GM12878 (cell line): ENCODE measurements around the gene DNAH9. TPM values are rescaled to one million over a fixed set of nuclear protein-coding genes. Genes with fewer than 3 reads are reported as not detected.

Experiments
- ATAC-seq: fragments of 200-7000 bp; cut with Tn5 transposase; 3 replicates; pipeline ENCODE4 v1.9.1; 2020; ENCODE audit warnings: mild to moderate bottlenecking, moderate library complexity
- BruUV-seq: library from RNA; stranded (reverse); fragments of 400-500 nt; replicated peaks from 2 replicates; lab custom pipeline; 2021; lab: Mats Ljungman, UMichigan
- CTCF ChIA-PET: fragments of 300-600 bp; sonication (Branson Sonifier 250); formaldehyde crosslinking; extraction: SDS; loops from one replicate; lab custom pipeline; 2021; ENCODE audit warnings: inconsistent platforms; lab: Yijun Ruan, JAX
- POLR2A ChIA-PET: fragments of 350-600 bp; formaldehyde crosslinking; extraction: SDS; loops from one replicate; lab custom pipeline; 2021; ENCODE audit warnings: inconsistent platforms; lab: Charles Lee
- RAD21 ChIA-PET: fragments of 300-600 bp; sonication (Branson Sonifier 250); formaldehyde crosslinking; loops from one replicate; lab custom pipeline; 2023; ENCODE audit warnings: antibody characterized with exemption; ENCODE audit not compliant: unreplicated experiment; lab: Charles Lee
- SMC1A ChIA-PET: fragments of 300-600 bp; sonication (Branson Sonifier 250); formaldehyde crosslinking; loops from one replicate; lab custom pipeline; 2023; ENCODE audit not compliant: unreplicated experiment, uncharacterized antibody; lab: Charles Lee
- DNase-seq: peaks from one replicate; pipeline ENCODE4 v3.0.0-alpha.2; 2011; ENCODE audit warnings: low read depth, low spot score
- FAIRE-seq: peaks from 3 replicates; lab custom pipeline; 2011; peaks lifted over from hg19 to GRCh38; lab: Jason Lieb, UNC
- H2AFZ ChIP-seq: 2 replicates; pipeline ENCODE4 v1.6.0; 2011; ENCODE audit warnings: low read depth, low read length, control low read depth; ENCODE audit not compliant: control insufficient read depth
- H3K27ac ChIP-seq: 2 replicates; pipeline ENCODE4 v1.5.1; 2011; ENCODE audit warnings: control low read depth; ENCODE audit not compliant: control insufficient read depth, insufficient read depth
- H3K27me3 ChIP-seq, 2 experiments: replicated peaks in 1 of 2; 2 replicates each; pipeline versions ENCODE4 v1.6.0 to v1.6.1; 2011; ENCODE audit warnings: low read length in 1 of 2; ENCODE audit not compliant: control insufficient read depth in 2 of 2, insufficient read depth in 2 of 2
- H3K36me3 ChIP-seq, 2 experiments: 2 replicates each; pipeline ENCODE4 v1.5.1; 2011; ENCODE audit warnings: low read length in 1 of 2; ENCODE audit not compliant: control insufficient read depth in 2 of 2, insufficient read depth in 2 of 2
- H3K4me1 ChIP-seq: 2 replicates; pipeline ENCODE4 v1.6.1; 2011; ENCODE audit warnings: mild to moderate bottlenecking, low read length, moderate library complexity, mixed read lengths; ENCODE audit not compliant: control insufficient read depth, insufficient read depth
- H3K4me2 ChIP-seq: 2 replicates; pipeline ENCODE4 v1.6.0; 2011; ENCODE audit warnings: control low read depth; ENCODE audit not compliant: control insufficient read depth, insufficient read depth
- H3K4me3 ChIP-seq: fragments of 200-600 bp; sonication (generic); 2 replicates; pipeline ENCODE4 v1.5.1; 2016
- H3K79me2 ChIP-seq: 2 replicates; pipeline ENCODE4 v1.6.0; 2011; ENCODE audit warnings: low read length; ENCODE audit not compliant: control insufficient read depth, insufficient read depth
- H3K9ac ChIP-seq: 2 replicates; pipeline ENCODE4 v1.8.0; 2011; ENCODE audit warnings: low read length, control low read depth, mixed read lengths; ENCODE audit not compliant: control insufficient read depth, insufficient read depth
- H3K9me3 ChIP-seq: replicated peaks from 3 replicates; pipeline ENCODE4 v1.5.1; 2011; ENCODE audit warnings: mild to moderate bottlenecking, low read length; ENCODE audit not compliant: control insufficient read depth, insufficient read depth
- H4K20me1 ChIP-seq: 2 replicates; pipeline ENCODE4 v1.6.0; 2011; ENCODE audit not compliant: control insufficient read depth, insufficient read depth
- BMI1 ChIP-seq: fragments of 450-650 bp; IDR thresholded peaks from 2 replicates; pipeline ENCODE4 v1.6.1; 2016; ENCODE audit warnings: mild to moderate bottlenecking, moderate library complexity, borderline replicate concordance
- CEBPB ChIP-seq, 2 experiments: fragments of 150-350 bp in 1 of 2; IDR thresholded peaks; 2 replicates each; pipeline ENCODE4 v1.6.1; 2012 to 2014; ENCODE audit warnings: low read depth in 2 of 2, low read length in 2 of 2, borderline replicate concordance in 1 of 2, inconsistent platforms in 1 of 2
- EZH2 ChIP-seq: IDR thresholded peaks from 2 replicates; pipeline ENCODE4 v1.6.1; 2012; ENCODE audit warnings: low read depth, mild to moderate bottlenecking, control low read depth, inconsistent platforms, low read length, borderline replicate concordance; ENCODE audit not compliant: control insufficient read depth
- KAT2A ChIP-seq: conservative IDR thresholded peaks from 2 replicates; pipeline ENCODE4 v1.6.1; 2011; ENCODE audit warnings: low read depth, low read length; ENCODE audit not compliant: control insufficient read depth
- NFYA ChIP-seq: IDR thresholded peaks from 2 replicates; pipeline ENCODE4 v1.6.1; 2011; ENCODE audit warnings: low read depth, mild to moderate bottlenecking, low read length, improper control_type of control experiment, borderline replicate concordance
- NR2C1 ChIP-seq: fragments of 450-650 bp; IDR thresholded peaks from 2 replicates; pipeline ENCODE4 v1.6.1; 2017; ENCODE audit warnings: antibody characterized with exemption, mild to moderate bottlenecking, moderate library complexity
- RFX5 ChIP-seq: IDR thresholded peaks from 2 replicates; pipeline ENCODE4 v1.6.1; 2011; ENCODE audit warnings: low read depth, low read length, improper control_type of control experiment
- SRF ChIP-seq, 2 experiments: IDR thresholded peaks; 2 replicates each; pipeline ENCODE4 v1.6.1; 2011; ENCODE audit warnings: low read depth in 2 of 2, low read length in 2 of 2, mild to moderate bottlenecking in 1 of 2, moderate library complexity in 1 of 2
- STAT1 ChIP-seq: fragments of 450-650 bp; conservative IDR thresholded peaks from 2 replicates; pipeline ENCODE4 v1.6.1; 2014; ENCODE audit warnings: antibody characterized with exemption, mild to moderate bottlenecking
- YBX1 ChIP-seq: fragments of 450-650 bp; IDR thresholded peaks from 2 replicates; pipeline ENCODE4 v1.6.1; 2016; ENCODE audit warnings: antibody characterized with exemption
- ZNF217 ChIP-seq: fragments of 450-650 bp; IDR thresholded peaks from 2 replicates; pipeline ENCODE4 v1.6.1; 2017; ENCODE audit warnings: antibody characterized with exemption, mild to moderate bottlenecking
- WGBS: methylation state at CpG from one replicate; pipeline ENCODE4 v1.1.6; 2016; ENCODE audit warnings: low lambda C conversion rate; ENCODE audit not compliant: insufficient replicate concordance, insufficient coverage; ENCODE audit errors: missing lambda C conversion rate; 5-methylcytosine and 5-hydroxymethylcytosine counted together
- in situ Hi-C: fragments of 300-500 bp; cut with MboI; formaldehyde crosslinking; loops from 9 replicates; pipeline ENCODE4 v1.14.3; 2018; ENCODE audit warnings: mixed read lengths
- intact Hi-C: fragments of 100-400 bp; cut with micrococcal nuclease; formaldehyde crosslinking; loops from one replicate; pipeline ENCODE4 v1.14.2; 2022; ENCODE audit not compliant: unreplicated experiment
- polyA plus RNA-seq, 11 experiments: library from polyadenylated mRNA; depleted of rRNA in 4 of 11; unstranded in 6 of 11; stranded (reverse) in 5 of 11; fragments of >200 nt; fragmentation: Nextera tagmentation in 4 of 11; fragmentation: Illumina TruSeq in 1 of 11; extraction: Ambion mirVana in 4 of 11; extraction: Trizol in 1 of 11; gene quantifications; 1 replicate in 1 of 11; 2 replicates in 10 of 11; pipeline versions ENCODE4 v1.2.1 to v1.2.3, GENCODE V29; 2011 to 2016; ENCODE audit warnings: inconsistent platforms in 2 of 11, missing spikeins in 2 of 11, low read depth in 1 of 11
- total RNA-seq, 4 experiments: library from RNA; depleted of rRNA in 3 of 4; stranded (reverse); fragments of >200 nt in 3 of 4; fragmentation: Illumina TruSeq in 1 of 4; extraction: Trizol in 1 of 4; gene quantifications; 2 replicates each; pipeline versions ENCODE4 v1.2.1 to v1.2.3, GENCODE V29; 2013 to 2021
- TF ChIP-seq, protein P1 (sequence below): IDR thresholded peaks from 2 replicates; pipeline ENCODE4 v1.6.1; 2012; ENCODE audit warnings: improper control_type of control experiment, low read depth, low read length; ENCODE audit not compliant: insufficient replicate concordance
- TF ChIP-seq, protein P2 (sequence below): fragments of 450-650 bp; IDR thresholded peaks from 2 replicates; pipeline ENCODE4 v1.6.1; 2017; ENCODE audit warnings: mild to moderate bottlenecking, moderate library complexity
- TF ChIP-seq, protein P3 (sequence below): fragments of 450-650 bp; conservative IDR thresholded peaks from 2 replicates; pipeline ENCODE4 v1.6.1; 2017; ENCODE audit warnings: mild to moderate bottlenecking, moderate library complexity

DNAH9 gene
- total and polyA plus RNA-seq, 10 of the 15 experiments (the other 5 are each of a cell fraction or from before 2014, with no cell fraction given): 0.10 to 0.40 (median 0.19) TPM; not detected in 7

DNA sequence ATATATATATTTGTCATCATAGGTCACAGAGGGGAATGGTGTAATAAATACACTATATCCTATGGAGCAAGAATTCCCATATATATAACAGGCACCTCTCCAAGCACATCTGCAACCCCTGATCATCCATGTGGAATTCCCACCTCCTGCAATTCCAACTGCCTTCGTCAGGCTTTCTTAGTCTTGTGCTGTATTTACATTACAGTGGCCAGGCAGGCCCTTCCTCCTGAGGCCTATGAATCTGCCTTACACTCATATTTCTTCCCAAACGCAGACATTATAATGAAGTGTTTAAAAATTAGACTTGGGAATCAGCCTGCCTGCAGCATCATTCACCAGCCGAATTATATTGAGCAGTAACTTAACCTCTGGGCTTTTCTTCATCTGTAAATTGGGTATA lies 19.3 kb upstream of the DNAH9 start:
- no peaks in the 10 kb centered on the region for H3K4me1 ChIP-seq
- H3K4me3 ChIP-seq: no peak overlapping the region
- H3K9me3 ChIP-seq: no peaks in the 10 kb centered on the region; the same call in 2 of the 3 replicates
- no peaks in the 10 kb centered on the region for H4K20me1 ChIP-seq
- no peak overlapping the region for H3K4me2 ChIP-seq
- no peaks in the 10 kb centered on the region for H3K79me2 ChIP-seq
- POLR2A ChIA-PET: no interaction called here
- DNase-seq (no peak), FAIRE-seq (no peak), ATAC-seq (no peak)
- no peak overlapping the region for H3K9ac ChIP-seq
- no peak overlapping the region for H3K27ac ChIP-seq
- in situ Hi-C loops (no loop called here), intact Hi-C loops (no loop called here)
- 25% methylated on average over 3 of the region's 3 CpGs for WGBS
- CTCF ChIA-PET: no interaction called here
- H3K36me3 ChIP-seq: no peaks in the 10 kb centered on the region
- no peaks in the 10 kb centered on the region for H3K27me3 ChIP-seq
- SMC1A ChIA-PET: no interaction called here
- RAD21 ChIA-PET: no interaction called here
- H2AFZ ChIP-seq: no peak overlapping the region
- no TSS peak for BruUV-seq
- TF ChIP-seq BMI1: no peak
- no peak for TF ChIP-seq KAT2A
- no peak for TF ChIP-seq NR2C1
- no peak for TF ChIP-seq ZNF217
- no peak for TF ChIP-seq EZH2
- TF ChIP-seq, protein P1, sequence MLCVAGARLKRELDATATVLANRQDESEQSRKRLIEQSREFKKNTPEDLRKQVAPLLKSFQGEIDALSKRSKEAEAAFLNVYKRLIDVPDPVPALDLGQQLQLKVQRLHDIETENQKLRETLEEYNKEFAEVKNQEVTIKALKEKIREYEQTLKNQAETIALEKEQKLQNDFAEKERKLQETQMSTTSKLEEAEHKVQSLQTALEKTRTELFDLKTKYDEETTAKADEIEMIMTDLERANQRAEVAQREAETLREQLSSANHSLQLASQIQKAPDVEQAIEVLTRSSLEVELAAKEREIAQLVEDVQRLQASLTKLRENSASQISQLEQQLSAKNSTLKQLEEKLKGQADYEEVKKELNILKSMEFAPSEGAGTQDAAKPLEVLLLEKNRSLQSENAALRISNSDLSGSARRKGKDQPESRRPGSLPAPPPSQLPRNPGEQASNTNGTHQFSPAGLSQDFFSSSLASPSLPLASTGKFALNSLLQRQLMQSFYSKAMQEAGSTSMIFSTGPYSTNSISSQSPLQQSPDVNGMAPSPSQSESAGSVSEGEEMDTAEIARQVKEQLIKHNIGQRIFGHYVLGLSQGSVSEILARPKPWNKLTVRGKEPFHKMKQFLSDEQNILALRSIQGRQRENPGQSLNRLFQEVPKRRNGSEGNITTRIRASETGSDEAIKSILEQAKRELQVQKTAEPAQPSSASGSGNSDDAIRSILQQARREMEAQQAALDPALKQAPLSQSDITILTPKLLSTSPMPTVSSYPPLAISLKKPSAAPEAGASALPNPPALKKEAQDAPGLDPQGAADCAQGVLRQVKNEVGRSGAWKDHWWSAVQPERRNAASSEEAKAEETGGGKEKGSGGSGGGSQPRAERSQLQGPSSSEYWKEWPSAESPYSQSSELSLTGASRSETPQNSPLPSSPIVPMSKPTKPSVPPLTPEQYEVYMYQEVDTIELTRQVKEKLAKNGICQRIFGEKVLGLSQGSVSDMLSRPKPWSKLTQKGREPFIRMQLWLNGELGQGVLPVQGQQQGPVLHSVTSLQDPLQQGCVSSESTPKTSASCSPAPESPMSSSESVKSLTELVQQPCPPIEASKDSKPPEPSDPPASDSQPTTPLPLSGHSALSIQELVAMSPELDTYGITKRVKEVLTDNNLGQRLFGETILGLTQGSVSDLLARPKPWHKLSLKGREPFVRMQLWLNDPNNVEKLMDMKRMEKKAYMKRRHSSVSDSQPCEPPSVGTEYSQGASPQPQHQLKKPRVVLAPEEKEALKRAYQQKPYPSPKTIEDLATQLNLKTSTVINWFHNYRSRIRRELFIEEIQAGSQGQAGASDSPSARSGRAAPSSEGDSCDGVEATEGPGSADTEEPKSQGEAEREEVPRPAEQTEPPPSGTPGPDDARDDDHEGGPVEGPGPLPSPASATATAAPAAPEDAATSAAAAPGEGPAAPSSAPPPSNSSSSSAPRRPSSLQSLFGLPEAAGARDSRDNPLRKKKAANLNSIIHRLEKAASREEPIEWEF: no peak
- TF ChIP-seq STAT1: no peak
- no peak for TF ChIP-seq NFYA
- no peak for TF ChIP-seq CEBPB (IDR thresholded peaks at IDR 0.05; ENCODE audit: borderline replicate concordance in 1 of 2, low read depth in 2 of 2, low read length in 2 of 2)
- TF ChIP-seq RFX5: no peak
- TF ChIP-seq YBX1: no peak
- TF ChIP-seq SRF (IDR thresholded peaks at IDR 0.05; ENCODE audit: low read depth in 2 of 2, low read length in 2 of 2): no peak
- TF ChIP-seq, protein P2, sequence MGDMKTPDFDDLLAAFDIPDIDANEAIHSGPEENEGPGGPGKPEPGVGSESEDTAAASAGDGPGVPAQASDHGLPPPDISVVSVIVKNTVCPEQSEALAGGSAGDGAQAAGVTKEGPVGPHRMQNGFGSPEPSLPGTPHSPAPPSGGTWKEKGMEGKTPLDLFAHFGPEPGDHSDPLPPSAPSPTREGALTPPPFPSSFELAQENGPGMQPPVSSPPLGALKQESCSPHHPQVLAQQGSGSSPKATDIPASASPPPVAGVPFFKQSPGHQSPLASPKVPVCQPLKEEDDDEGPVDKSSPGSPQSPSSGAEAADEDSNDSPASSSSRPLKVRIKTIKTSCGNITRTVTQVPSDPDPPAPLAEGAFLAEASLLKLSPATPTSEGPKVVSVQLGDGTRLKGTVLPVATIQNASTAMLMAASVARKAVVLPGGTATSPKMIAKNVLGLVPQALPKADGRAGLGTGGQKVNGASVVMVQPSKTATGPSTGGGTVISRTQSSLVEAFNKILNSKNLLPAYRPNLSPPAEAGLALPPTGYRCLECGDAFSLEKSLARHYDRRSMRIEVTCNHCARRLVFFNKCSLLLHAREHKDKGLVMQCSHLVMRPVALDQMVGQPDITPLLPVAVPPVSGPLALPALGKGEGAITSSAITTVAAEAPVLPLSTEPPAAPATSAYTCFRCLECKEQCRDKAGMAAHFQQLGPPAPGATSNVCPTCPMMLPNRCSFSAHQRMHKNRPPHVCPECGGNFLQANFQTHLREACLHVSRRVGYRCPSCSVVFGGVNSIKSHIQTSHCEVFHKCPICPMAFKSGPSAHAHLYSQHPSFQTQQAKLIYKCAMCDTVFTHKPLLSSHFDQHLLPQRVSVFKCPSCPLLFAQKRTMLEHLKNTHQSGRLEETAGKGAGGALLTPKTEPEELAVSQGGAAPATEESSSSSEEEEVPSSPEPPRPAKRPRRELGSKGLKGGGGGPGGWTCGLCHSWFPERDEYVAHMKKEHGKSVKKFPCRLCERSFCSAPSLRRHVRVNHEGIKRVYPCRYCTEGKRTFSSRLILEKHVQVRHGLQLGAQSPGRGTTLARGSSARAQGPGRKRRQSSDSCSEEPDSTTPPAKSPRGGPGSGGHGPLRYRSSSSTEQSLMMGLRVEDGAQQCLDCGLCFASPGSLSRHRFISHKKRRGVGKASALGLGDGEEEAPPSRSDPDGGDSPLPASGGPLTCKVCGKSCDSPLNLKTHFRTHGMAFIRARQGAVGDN: no peak
- TF ChIP-seq, protein P3, sequence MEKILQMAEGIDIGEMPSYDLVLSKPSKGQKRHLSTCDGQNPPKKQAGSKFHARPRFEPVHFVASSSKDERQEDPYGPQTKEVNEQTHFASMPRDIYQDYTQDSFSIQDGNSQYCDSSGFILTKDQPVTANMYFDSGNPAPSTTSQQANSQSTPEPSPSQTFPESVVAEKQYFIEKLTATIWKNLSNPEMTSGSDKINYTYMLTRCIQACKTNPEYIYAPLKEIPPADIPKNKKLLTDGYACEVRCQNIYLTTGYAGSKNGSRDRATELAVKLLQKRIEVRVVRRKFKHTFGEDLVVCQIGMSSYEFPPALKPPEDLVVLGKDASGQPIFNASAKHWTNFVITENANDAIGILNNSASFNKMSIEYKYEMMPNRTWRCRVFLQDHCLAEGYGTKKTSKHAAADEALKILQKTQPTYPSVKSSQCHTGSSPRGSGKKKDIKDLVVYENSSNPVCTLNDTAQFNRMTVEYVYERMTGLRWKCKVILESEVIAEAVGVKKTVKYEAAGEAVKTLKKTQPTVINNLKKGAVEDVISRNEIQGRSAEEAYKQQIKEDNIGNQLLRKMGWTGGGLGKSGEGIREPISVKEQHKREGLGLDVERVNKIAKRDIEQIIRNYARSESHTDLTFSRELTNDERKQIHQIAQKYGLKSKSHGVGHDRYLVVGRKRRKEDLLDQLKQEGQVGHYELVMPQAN: no peak
